Erythroblast (primary cell): Measurements from ENCODE around the gene CFAP73.

Experiments
- GATA1 ChIP-seq: IDR thresholded peaks from 2 replicates; pipeline ENCODE4 v1.6.1; 2011; ENCODE audit warnings: low read depth, mild to moderate bottlenecking, control low read depth, low read length, moderate library complexity
- POLR2A ChIP-seq: IDR thresholded peaks from 2 replicates; pipeline ENCODE4 v1.6.1; 2011; ENCODE audit warnings: mild to moderate bottlenecking, low read length

DNA sequence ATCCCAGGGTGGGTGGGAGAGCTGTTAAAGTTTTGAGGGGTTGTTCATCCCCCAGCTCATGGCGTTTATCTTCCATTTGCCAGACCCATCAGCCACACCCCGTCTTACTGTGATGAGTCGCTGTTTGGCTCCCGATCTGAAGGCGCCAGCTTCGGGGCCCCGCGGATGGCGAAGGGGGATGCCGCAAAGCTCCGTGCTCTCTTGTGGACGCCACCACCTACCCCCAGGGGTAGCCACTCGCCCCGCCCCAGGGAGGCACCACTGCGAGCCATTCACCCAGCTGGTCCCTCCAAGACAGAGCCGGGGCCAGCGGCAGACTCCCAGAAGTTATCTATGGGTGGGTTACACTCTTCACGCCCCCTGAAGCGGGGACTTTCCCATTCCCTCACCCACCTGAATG, 41.7 kb downstream of the CFAP73 start:
- TF ChIP-seq POLR2A (no peak), GATA1 (no peak)
